Measurements from ENCODE around the gene PLK3. TPM values are rescaled to one million over a fixed set of nuclear protein-coding genes. Genes with fewer than 3 reads are reported as not detected.
A peak's percentile ranks its signal among the peaks of the same experiment; 100 is the strongest.
"Not testable (repeated sequence)": the region's sequence is repeated elsewhere in the genome, so short reads cannot be mapped to it uniquely, and the experiment has no call there.

PLK3 gene
- total RNA-seq, 3 donors from 2014 or later, result 13.6 to 29.0 (median 21.6) TPM

GRCh38 chr1:44812822-44813543 lies 12.8 kb downstream of the PLK3 start:
- TF ChIP-seq POLR2A (IDR thresholded peaks at IDR 0.05) (no peak), CTCF (IDR thresholded peaks at IDR 0.05) (no peak), POLR2AphosphoS5 (IDR thresholded peaks at IDR 0.05) (no peak)
- H3K4me1 ChIP-seq, result peaks cover 17 to 27% of the 10 kb centered on the region in 2 donors
- H3K27me3 ChIP-seq, result no peaks in the 10 kb centered on the region
- H3K27ac ChIP-seq, result peak overlapping the region; percentile 88 to 100
- H3K4me3 ChIP-seq, result peak overlapping the region; percentile 35 to 72 (median 59)
- DNase-seq (ENCODE audit: low spot score in 2 of 2), result peak in 1 of 2 donors; percentile 52
- H3K9me3 ChIP-seq, result no peaks in the 10 kb centered on the region
- H3K36me3 ChIP-seq, result no peaks in the 10 kb centered on the region
- intact Hi-C loops (cut with DNase I; ENCODE audit: low total_unique reads), result no loop called here

GRCh38 chr1:44815926-44816325 lies 15.7 kb downstream of the PLK3 start:
- H3K36me3 ChIP-seq; intact Hi-C loops (cut with DNase I; ENCODE audit: low total_unique reads); H3K4me1 ChIP-seq: not testable (repeated sequence)

GRCh38 chr1:44817307-44817706 lies 17.1 kb downstream of the PLK3 start:
- Histone ChIP-seq H3K4me3 (no peak overlapping the region), H3K27me3 (no peaks in the 10 kb centered on the region), H3K9me3 (no peaks in the 10 kb centered on the region), H3K36me3 (no peaks in the 10 kb centered on the region), H3K27ac (no peak overlapping the region), H3K4me1 (no peaks in the 10 kb centered on the region)
- TF ChIP-seq POLR2AphosphoS5 (IDR thresholded peaks at IDR 0.05) (no peak), POLR2A (IDR thresholded peaks at IDR 0.05) (no peak), CTCF (IDR thresholded peaks at IDR 0.05) (no peak)
- DNase-seq (ENCODE audit: low spot score in 2 of 2), result no peak
- intact Hi-C loops (cut with DNase I; ENCODE audit: low total_unique reads), result no loop called here

More at GRCh38 chr1:44815926-44816325, 15.7 kb downstream of the PLK3 start:
- DNase-seq (ENCODE audit: low spot score in 2 of 2); H3K4me3 ChIP-seq; H3K27ac ChIP-seq; H3K9me3 ChIP-seq; H3K27me3 ChIP-seq: not testable (repeated sequence)

- Histone ChIP-seq H3K36me3 (no peaks in the 10 kb centered on the region), H3K9me3 (no peaks in the 10 kb centered on the region), H3K27me3 (no peaks in the 10 kb centered on the region), H3K4me1 (no peaks in the 10 kb centered on the region), H3K27ac (no peak overlapping the region), H3K4me3 (no peak overlapping the region)
- DNase-seq (ENCODE audit: low spot score in 2 of 2), result no peak
- intact Hi-C loops (cut with DNase I; ENCODE audit: low total_unique reads), result no loop called here
- TF ChIP-seq CTCF (IDR thresholded peaks at IDR 0.05) (no peak), POLR2A (IDR thresholded peaks at IDR 0.05) (no peak), POLR2AphosphoS5 (IDR thresholded peaks at IDR 0.05) (no peak)
Measured at GRCh38 chr1:44817771-44818495, 17.8 kb downstream of the PLK3 start.

GRCh38 chr1:44819196-44819607 lies 19.0 kb downstream of the PLK3 start:
- no peak for DNase-seq (ENCODE audit: low spot score in 2 of 2)
- peak overlapping the region; percentile 51 to 87 (median 59) for H3K4me3 ChIP-seq
- intact Hi-C loops (cut with DNase I; ENCODE audit: low total_unique reads), result no loop called here
- H3K36me3 ChIP-seq, result no peaks in the 10 kb centered on the region
- no peaks in the 10 kb centered on the region for H3K9me3 ChIP-seq
- no peaks in the 10 kb centered on the region for H3K27me3 ChIP-seq
- H3K4me1 ChIP-seq, result no peaks in the 10 kb centered on the region
- no peak for TF ChIP-seq POLR2A (IDR thresholded peaks at IDR 0.05)
- no peak for TF ChIP-seq CTCF (IDR thresholded peaks at IDR 0.05)
- TF ChIP-seq POLR2AphosphoS5 (IDR thresholded peaks at IDR 0.05), result no peak
- peak overlapping the region; percentile 96 to 99 for H3K27ac ChIP-seq

Data from breast epithelium (tissue), 4 donors.